Astrocyte of the cerebellum (primary cell): ENCODE data around the gene NR3C1.

Experiments used
- DNase-seq: peaks from one replicate; pipeline ENCODE4 v3.0.0-alpha.2; 2011; ENCODE audit warnings: low read depth
- H3K4me3 ChIP-seq: 2 replicates; pipeline ENCODE4 v1.5.1; 2011; ENCODE audit warnings: mild to moderate bottlenecking, low read depth, low read length, moderate library complexity
- in situ Hi-C: cut with HindIII; loops from 2 replicates; pipeline ENCODE4 v1.10.0; 2017; ENCODE audit warnings: low sequenced_read_pairs
- TF ChIP-seq, protein P1 (sequence below): IDR thresholded peaks from 2 replicates; pipeline ENCODE4 v1.5.1; 2012; ENCODE audit warnings: low read length, low read depth, moderate library complexity, mild to moderate bottlenecking; ENCODE audit errors: missing control alignments

Gene NR3C1

DNA sequence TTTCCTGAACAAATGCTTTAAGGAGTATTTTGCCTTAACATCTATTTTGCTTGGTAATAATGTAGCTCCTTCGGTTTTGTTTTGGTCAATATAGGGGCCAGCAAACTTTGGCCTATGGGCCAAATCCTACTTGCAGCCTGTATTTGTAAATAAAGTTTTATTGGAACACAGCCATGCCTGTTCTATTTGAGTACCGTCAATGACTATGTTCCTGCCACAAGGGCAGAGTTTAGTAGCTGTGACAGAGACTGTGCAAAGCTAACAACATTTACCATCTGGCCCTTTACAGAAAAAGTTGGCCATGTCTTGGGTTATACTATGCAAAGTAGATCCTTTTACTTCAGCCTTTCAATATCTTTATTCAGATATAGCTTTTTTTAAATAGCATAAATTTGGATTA lies 113.4 kb downstream of the NR3C1 start:
- no peak overlapping the region for H3K4me3 ChIP-seq
- no peak for DNase-seq
- in situ Hi-C loops: no loop called here
- TF ChIP-seq, protein P1, sequence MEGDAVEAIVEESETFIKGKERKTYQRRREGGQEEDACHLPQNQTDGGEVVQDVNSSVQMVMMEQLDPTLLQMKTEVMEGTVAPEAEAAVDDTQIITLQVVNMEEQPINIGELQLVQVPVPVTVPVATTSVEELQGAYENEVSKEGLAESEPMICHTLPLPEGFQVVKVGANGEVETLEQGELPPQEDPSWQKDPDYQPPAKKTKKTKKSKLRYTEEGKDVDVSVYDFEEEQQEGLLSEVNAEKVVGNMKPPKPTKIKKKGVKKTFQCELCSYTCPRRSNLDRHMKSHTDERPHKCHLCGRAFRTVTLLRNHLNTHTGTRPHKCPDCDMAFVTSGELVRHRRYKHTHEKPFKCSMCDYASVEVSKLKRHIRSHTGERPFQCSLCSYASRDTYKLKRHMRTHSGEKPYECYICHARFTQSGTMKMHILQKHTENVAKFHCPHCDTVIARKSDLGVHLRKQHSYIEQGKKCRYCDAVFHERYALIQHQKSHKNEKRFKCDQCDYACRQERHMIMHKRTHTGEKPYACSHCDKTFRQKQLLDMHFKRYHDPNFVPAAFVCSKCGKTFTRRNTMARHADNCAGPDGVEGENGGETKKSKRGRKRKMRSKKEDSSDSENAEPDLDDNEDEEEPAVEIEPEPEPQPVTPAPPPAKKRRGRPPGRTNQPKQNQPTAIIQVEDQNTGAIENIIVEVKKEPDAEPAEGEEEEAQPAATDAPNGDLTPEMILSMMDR: no peak

DNA sequence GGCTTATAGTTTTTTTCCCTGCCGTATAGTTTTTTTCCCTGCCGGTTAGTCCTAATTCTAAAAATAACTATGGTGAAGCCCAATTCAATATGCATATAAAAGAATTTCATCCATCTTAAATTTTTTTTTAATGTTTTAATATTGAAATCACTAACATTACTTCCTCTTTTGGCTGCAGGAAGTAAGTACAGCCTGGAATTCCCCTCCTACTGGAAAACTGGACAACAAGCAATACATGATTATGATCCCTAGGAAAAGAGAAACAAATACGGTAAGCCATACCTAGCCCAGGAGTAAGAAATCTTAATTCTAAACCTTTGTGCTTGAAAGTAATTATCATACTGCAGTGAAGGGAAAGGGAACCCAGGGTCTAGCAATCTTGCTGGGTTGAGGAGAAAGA lies 119.0 kb downstream of the NR3C1 start:
- TF ChIP-seq, protein P1: no peak
- DNase-seq: no peak
- H3K4me3 ChIP-seq: no peak overlapping the region
- in situ Hi-C loops: no loop called here

DNA sequence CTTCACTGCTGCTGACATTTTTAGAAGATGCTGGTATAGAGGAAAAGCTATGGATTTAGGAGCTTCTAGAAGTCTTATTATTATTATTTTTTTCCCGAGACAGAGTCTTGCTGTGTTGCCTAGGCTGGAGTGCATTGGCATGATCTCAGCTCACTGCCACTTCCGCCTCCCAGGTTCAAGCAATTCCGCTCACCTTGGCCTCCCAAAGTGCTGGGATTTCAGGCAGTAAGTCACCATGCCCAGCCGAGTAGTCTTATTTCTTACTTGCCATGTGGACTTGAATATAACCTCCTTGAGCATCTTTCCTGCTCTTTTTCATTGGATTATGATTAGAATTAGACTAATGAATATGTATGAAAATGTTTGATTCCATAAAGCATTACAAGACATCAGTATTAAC lies 119.5 kb downstream of the NR3C1 start:
- TF ChIP-seq, protein P1: no peak
- H3K4me3 ChIP-seq: no peak overlapping the region
- no peak for DNase-seq
- in situ Hi-C loops: no loop called here

DNA sequence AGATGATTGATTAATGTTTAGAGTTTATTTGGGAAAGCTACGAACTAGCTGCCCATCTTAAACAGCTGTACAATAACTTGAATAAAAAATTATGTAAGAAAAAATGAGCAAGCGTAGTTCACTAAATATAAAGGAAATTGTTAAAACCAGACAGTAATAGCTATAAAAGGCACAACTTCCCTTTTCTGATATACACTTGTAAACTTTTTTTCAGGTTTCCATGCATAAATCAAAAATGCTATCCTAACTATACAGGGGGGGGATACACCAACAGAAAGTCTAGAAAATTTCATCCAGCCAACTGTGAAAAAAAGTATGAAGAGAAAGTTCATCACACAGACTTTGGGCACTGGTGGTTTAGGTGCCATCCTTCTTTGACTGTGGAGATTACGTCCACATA lies 122.3 kb downstream of the NR3C1 start:
- no peak overlapping the region for H3K4me3 ChIP-seq
- DNase-seq: no peak
- TF ChIP-seq, protein P1: no peak
- in situ Hi-C loops: no loop called here

DNA sequence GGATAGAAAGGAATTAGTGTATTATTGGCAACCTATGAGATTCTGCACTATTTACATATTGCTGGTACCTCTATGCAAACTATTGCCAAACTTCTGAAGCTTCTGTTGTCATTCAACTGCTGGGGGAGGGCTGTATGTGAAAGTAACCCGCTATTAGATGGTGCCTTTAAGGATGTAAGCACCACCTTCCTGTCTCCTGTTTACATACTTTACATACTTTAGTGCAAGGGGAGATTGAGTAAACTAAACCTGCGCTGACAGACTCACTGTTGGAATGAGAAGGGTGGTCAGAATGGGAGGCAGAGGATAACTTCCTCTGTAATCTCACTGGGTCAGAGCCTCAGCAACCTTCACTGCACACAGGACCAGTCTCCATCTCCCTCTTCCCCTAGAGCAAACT lies 123.8 kb downstream of the NR3C1 start:
- no peak for DNase-seq
- TF ChIP-seq, protein P1: no peak
- in situ Hi-C loops: loop anchor here (5.0 kb wide), 1 partner anchor 72 kb away; no protein-coding TSS in a partner anchor

DNA sequence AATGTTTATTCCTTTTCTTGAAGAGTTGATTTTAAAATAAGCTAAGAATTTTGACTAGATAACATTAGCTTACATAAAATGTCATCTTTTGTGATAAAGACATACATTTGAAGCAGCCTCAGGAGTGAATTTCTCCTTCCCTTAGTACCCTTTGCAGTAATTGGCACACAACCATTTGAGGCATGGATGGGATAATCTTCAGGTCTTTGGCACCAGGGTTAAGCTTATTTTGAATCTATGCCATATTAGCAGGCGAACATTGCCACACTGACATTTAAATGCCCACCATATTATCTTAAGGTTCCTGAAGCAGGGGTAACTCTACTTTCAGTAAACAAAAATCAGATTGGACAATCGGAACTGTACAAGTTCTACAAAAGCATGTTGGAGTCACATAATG lies 126.0 kb downstream of the NR3C1 start:
- H3K4me3 ChIP-seq: no peak overlapping the region
- DNase-seq: no peak
- TF ChIP-seq, protein P1: no peak
- in situ Hi-C loops: loop anchor here (5.0 kb wide), 1 partner anchor 70 kb away; no protein-coding TSS in a partner anchor

More for the DNA sequence above, 123.8 kb downstream of the NR3C1 start:
- H3K4me3 ChIP-seq: no peak overlapping the region
